Smooth muscle cell (in vitro differentiated cells): Measurements from ENCODE around the gene INPP1. TPM values are rescaled to one million over a fixed set of nuclear protein-coding genes. Genes with fewer than 3 reads are reported as not detected.
"Not testable (repeated sequence)": the region's sequence is repeated elsewhere in the genome, so short reads cannot be mapped to it uniquely, and the experiment has no call there.

Experiments
- DNase-seq: peaks from one replicate; lab custom pipeline; 2025; ENCODE audit not compliant: unreplicated experiment; lab: John Stamatoyannopoulos, UW
- H2AFZ ChIP-seq: fragments of 200-600 bp; sonication (generic); 2 replicates; pipeline ENCODE4 v1.6.0; 2016; ENCODE audit warnings: antibody characterized with exemption, low read depth, mild to moderate bottlenecking
- H3F3A ChIP-seq: fragments of 200-600 bp; sonication (generic); 2 replicates; pipeline ENCODE4 v1.6.0; 2017; ENCODE audit warnings: antibody characterized with exemption, low read depth
- H3K27ac ChIP-seq: fragments of 200-600 bp; sonication (generic); 2 replicates; pipeline ENCODE4 v1.5.1; 2016; ENCODE audit warnings: low read depth, mild to moderate bottlenecking
- H3K27me3 ChIP-seq: fragments of 200-600 bp; sonication (generic); 2 replicates; pipeline ENCODE4 v1.6.1; 2016; ENCODE audit warnings: low read depth, mild to moderate bottlenecking
- H3K36me3 ChIP-seq: fragments of 200-600 bp; sonication (generic); 2 replicates; pipeline ENCODE4 v1.5.1; 2016; ENCODE audit warnings: low read depth
- H3K4me1 ChIP-seq: fragments of 200-600 bp; sonication (generic); 2 replicates; pipeline ENCODE4 v1.5.1; 2016; ENCODE audit warnings: low read depth
- H3K4me2 ChIP-seq: fragments of 200-600 bp; sonication (generic); 2 replicates; pipeline ENCODE4 v1.6.0; 2016; ENCODE audit warnings: mild to moderate bottlenecking
- H3K4me3 ChIP-seq: fragments of 200-600 bp; sonication (generic); 2 replicates; pipeline ENCODE4 v1.5.1; 2016; ENCODE audit warnings: mild to moderate bottlenecking
- H3K79me2 ChIP-seq: fragments of 200-600 bp; sonication (generic); 2 replicates; pipeline ENCODE4 v1.6.0; 2016; ENCODE audit warnings: low read depth, mild to moderate bottlenecking
- H3K9ac ChIP-seq: fragments of 200-600 bp; sonication (generic); 2 replicates; pipeline ENCODE4 v1.6.0; 2016; ENCODE audit warnings: low read depth
- H3K9me3 ChIP-seq: fragments of 200-600 bp; sonication (generic); replicated peaks from 2 replicates; pipeline ENCODE4 v1.5.1; 2016; ENCODE audit warnings: low read depth
- H4K20me1 ChIP-seq: fragments of 200-600 bp; sonication (generic); 2 replicates; pipeline ENCODE4 v1.6.0; 2016; ENCODE audit warnings: low read depth
- CTCF ChIP-seq: fragments of 200-600 bp; sonication (generic); IDR thresholded peaks from 2 replicates; pipeline ENCODE4 v1.5.1; 2017; ENCODE audit warnings: borderline replicate concordance, mild to moderate bottlenecking, antibody characterized with exemption; ENCODE audit not compliant: insufficient read depth, poor library complexity, severe bottlenecking
- WGBS: methylation state at CpG from one replicate; pipeline ENCODE4 v1.1.7; 2016; ENCODE audit warnings: low lambda C conversion rate; 5-methylcytosine and 5-hydroxymethylcytosine counted together
- polyA plus RNA-seq: library from polyadenylated mRNA; unstranded; fragments of >200 nt; fragmentation: Nextera tagmentation; extraction: Ambion mirVana; gene quantifications from 2 replicates; pipeline ENCODE4 v1.2.1, GENCODE V29; 2016
- total RNA-seq: library from RNA; depleted of rRNA; stranded (reverse); fragments of >200 nt; gene quantifications from 2 replicates; pipeline ENCODE4 v1.2.3, GENCODE V29; 2014

The INPP1 gene
- 4.5 and 11.3 TPM in 2 replicates for total RNA-seq
- polyA plus RNA-seq, result 12.5 and 14.3 TPM in 2 replicates

- Histone ChIP-seq H3K4me1 (peaks cover 11% of the 10 kb centered on the region), H3F3A (no peaks in the 10 kb centered on the region), H3K9me3 (no peaks in the 10 kb centered on the region), H3K27ac (peak within 1 kb of the TSS; percentile 59), H3K27me3 (no peaks in the 10 kb centered on the region), H3K4me2 (peak within 1 kb of the TSS; percentile 86), H2AFZ (peak within 1 kb of the TSS; percentile 97), H3K36me3 (no peaks in the 10 kb centered on the region), H3K79me2 (no peaks in the 10 kb centered on the region), H3K9ac (peak within 1 kb of the TSS; percentile 83), H3K4me3 (peak within 1 kb of the TSS; percentile 83), H4K20me1 (no peaks in the 10 kb centered on the region)
- TF ChIP-seq CTCF, result no peak
- DNase-seq, result peak; percentile 71
- under 1% methylated on average over 64 of the region's 99 CpGs for WGBS
Measured at GRCh38 chr2:190343536-190344275, at the start of gene INPP1. INPP1 (plus strand) TSS chr2:190343589; CDS start chr2:190360103, 16,514 bp downstream.

- H3K9me3 ChIP-seq, H3K4me2 ChIP-seq, H3K79me2 ChIP-seq, H3F3A ChIP-seq, H3K4me1 ChIP-seq, H3K36me3 ChIP-seq, H3K4me3 ChIP-seq, H2AFZ ChIP-seq, DNase-seq, H4K20me1 ChIP-seq, H3K27ac ChIP-seq, H3K27me3 ChIP-seq, H3K9ac ChIP-seq: not testable (repeated sequence)
- 90% methylated on average over 2 of the region's 2 CpGs for WGBS
Measured at GRCh38 chr2:190297880-190298279, 45.5 kb upstream of the INPP1 start.

- H3F3A ChIP-seq, result no peaks in the 10 kb centered on the region
- H4K20me1 ChIP-seq, result no peaks in the 10 kb centered on the region
- H3K36me3 ChIP-seq, result no peaks in the 10 kb centered on the region
- H3K27me3 ChIP-seq, result no peaks in the 10 kb centered on the region
- DNase-seq, result no peak
- H3K79me2 ChIP-seq, result peaks cover 3% of the 10 kb centered on the region
- no peaks in the 10 kb centered on the region for H3K4me1 ChIP-seq
- no peak for TF ChIP-seq CTCF
- H3K4me2 ChIP-seq, result no peak overlapping the region
- H3K4me3 ChIP-seq, result no peak overlapping the region
- no peaks in the 10 kb centered on the region for H3K9me3 ChIP-seq
- H2AFZ ChIP-seq, result no peak overlapping the region
- no peak overlapping the region for H3K9ac ChIP-seq
- H3K27ac ChIP-seq, result no peak overlapping the region
Measured at GRCh38 chr2:190301032-190301431, 42.4 kb upstream of the INPP1 start.

GRCh38 chr2:190302052-190302451 is 41.3 kb upstream of the INPP1 start:
- H3K9ac ChIP-seq, result no peak overlapping the region
- H3K79me2 ChIP-seq, result peaks cover 3% of the 10 kb centered on the region
- no peak for TF ChIP-seq CTCF
- H2AFZ ChIP-seq, result no peak overlapping the region
- DNase-seq, result no peak
- H3K4me2 ChIP-seq, result no peak overlapping the region
- no peaks in the 10 kb centered on the region for H3K36me3 ChIP-seq
- H3K4me3 ChIP-seq, result no peak overlapping the region
- 100% methylated on average over 1 of the region's 1 CpG for WGBS
- no peaks in the 10 kb centered on the region for H3K27me3 ChIP-seq
- H3K9me3 ChIP-seq, result no peaks in the 10 kb centered on the region
- no peaks in the 10 kb centered on the region for H3F3A ChIP-seq
- no peaks in the 10 kb centered on the region for H3K4me1 ChIP-seq
- no peaks in the 10 kb centered on the region for H4K20me1 ChIP-seq
- H3K27ac ChIP-seq, result no peak overlapping the region
